ENCODE results near the gene DNAH9.

The DNAH9 gene

GRCh38 chr17:11598274-11599221 lies at the start of gene DNAH9:
Gene DNAH9, plus strand, starts transcription at chr17:11598470. Its CDS starts 29 bp downstream, at chr17:11598499.
- in situ Hi-C loops (cut with HindIII; ENCODE audit: low sequenced_read_pairs), result no loop called here

- in situ Hi-C loops (cut with HindIII; ENCODE audit: low sequenced_read_pairs), result no loop called here
These were observed 47.8 kb upstream of the DNAH9 start for GRCh38 chr17:11550431-11550830.

- in situ Hi-C loops (cut with HindIII; ENCODE audit: low sequenced_read_pairs), result no loop called here
These were observed 46.8 kb upstream of the DNAH9 start for GRCh38 chr17:11551442-11551841.

- in situ Hi-C loops (cut with HindIII; ENCODE audit: low sequenced_read_pairs), result no loop called here
These were observed 45.1 kb upstream of the DNAH9 start for GRCh38 chr17:11553135-11553534.

GRCh38 chr17:11554042-11554441 lies 44.2 kb upstream of the DNAH9 start:
- in situ Hi-C loops (cut with HindIII; ENCODE audit: low sequenced_read_pairs), result no loop called here

GRCh38 chr17:11554542-11554941 lies 43.7 kb upstream of the DNAH9 start:
- in situ Hi-C loops (cut with HindIII; ENCODE audit: low sequenced_read_pairs), result no loop called here

- in situ Hi-C loops (cut with HindIII; ENCODE audit: low sequenced_read_pairs), result no loop called here
These were observed 42.7 kb upstream of the DNAH9 start for GRCh38 chr17:11555530-11555929.

GRCh38 chr17:11557727-11558452 lies 40.4 kb upstream of the DNAH9 start:
- in situ Hi-C loops (cut with HindIII; ENCODE audit: low sequenced_read_pairs), result no loop called here

GRCh38 chr17:11558681-11559234 lies 39.5 kb upstream of the DNAH9 start:
- in situ Hi-C loops (cut with HindIII; ENCODE audit: low sequenced_read_pairs), result no loop called here

GRCh38 chr17:11559601-11560000 lies 38.7 kb upstream of the DNAH9 start:
- in situ Hi-C loops (cut with HindIII; ENCODE audit: low sequenced_read_pairs), result no loop called here

GRCh38 chr17:11561281-11561680 lies 37.0 kb upstream of the DNAH9 start:
- in situ Hi-C loops (cut with HindIII; ENCODE audit: low sequenced_read_pairs), result no loop called here

GRCh38 chr17:11561702-11562101 lies 36.6 kb upstream of the DNAH9 start:
- in situ Hi-C loops (cut with HindIII; ENCODE audit: low sequenced_read_pairs), result no loop called here

- in situ Hi-C loops (cut with HindIII; ENCODE audit: low sequenced_read_pairs), result no loop called here
These were observed 33.5 kb upstream of the DNAH9 start for GRCh38 chr17:11564589-11565380.

GRCh38 chr17:11565591-11565990 lies 32.7 kb upstream of the DNAH9 start:
- in situ Hi-C loops (cut with HindIII; ENCODE audit: low sequenced_read_pairs), result no loop called here

GRCh38 chr17:11578998-11579397 lies 19.3 kb upstream of the DNAH9 start:
- in situ Hi-C loops (cut with HindIII; ENCODE audit: low sequenced_read_pairs), result no loop called here

- in situ Hi-C loops (cut with HindIII; ENCODE audit: low sequenced_read_pairs), result no loop called here
These were observed 17.6 kb upstream of the DNAH9 start for GRCh38 chr17:11580677-11581076.

- in situ Hi-C loops (cut with HindIII; ENCODE audit: low sequenced_read_pairs), result no loop called here
These were observed 16.1 kb upstream of the DNAH9 start for GRCh38 chr17:11582217-11582616.

- in situ Hi-C loops (cut with HindIII; ENCODE audit: low sequenced_read_pairs), result no loop called here
These were observed 14.8 kb upstream of the DNAH9 start for GRCh38 chr17:11583306-11583992.

- in situ Hi-C loops (cut with HindIII; ENCODE audit: low sequenced_read_pairs), result no loop called here
These were observed 8.6 kb upstream of the DNAH9 start for GRCh38 chr17:11589716-11590115.

- in situ Hi-C loops (cut with HindIII; ENCODE audit: low sequenced_read_pairs), result no loop called here
These were observed 3.4 kb downstream of the DNAH9 start for GRCh38 chr17:11601661-11602060.
